ENCODE measurements around the gene PPT1. TPM values are rescaled to one million over a fixed set of nuclear protein-coding genes. Genes with fewer than 3 reads are reported as not detected.

The PPT1 gene
- total and polyA plus RNA-seq, 2 of the 13 experiments (the other 11 are each of a cell fraction or from before 2014, with no cell fraction given) = 129 TPM

DNA sequence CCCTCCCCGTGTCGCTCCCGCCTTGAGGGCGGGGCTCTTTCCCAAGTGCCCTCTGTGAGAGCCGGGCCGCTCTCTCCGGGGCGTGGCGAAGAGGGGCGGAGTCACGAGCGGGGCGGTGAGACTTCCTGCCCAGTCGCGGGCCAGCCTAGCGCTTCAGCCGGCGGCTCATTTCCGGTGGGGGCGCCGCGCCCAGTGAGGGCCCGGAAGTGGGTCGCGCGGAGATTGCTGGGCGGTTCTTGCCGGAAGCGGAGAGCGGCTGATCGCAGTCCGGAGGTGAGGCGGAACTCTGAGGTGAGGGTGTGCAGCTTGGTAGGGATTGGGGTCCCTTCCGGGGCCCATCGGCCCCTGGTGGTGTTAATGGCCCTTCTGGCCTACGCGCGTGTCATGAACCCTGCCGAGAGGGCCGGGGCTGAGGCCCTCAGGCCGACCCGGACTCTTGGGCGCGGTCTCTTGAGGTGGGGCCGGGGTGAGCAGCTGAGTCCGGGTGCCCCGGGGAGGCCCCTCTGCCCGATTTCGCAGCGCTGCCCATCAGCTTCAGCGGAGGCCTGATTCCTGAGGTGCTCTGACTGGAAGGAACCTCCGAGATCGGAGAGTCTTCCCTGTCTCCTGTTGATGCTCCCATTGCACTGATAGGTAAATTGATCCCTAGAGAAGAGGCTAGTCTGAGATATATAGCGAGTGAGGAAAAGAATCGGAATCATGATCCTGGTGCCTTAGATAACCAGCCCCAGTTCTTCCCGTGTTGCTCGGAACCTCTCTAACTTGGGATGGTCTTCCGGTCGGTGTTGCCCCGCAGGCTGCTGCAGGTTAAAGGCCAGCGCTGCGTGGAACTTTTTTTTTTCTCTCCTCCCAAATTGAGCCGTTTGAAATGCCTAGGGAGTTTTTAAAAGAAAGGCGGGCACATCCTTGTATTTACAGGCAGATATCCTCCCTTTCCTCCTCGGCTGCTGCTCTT is 56.3 kb downstream of the PPT1 start, which contains the start of gene CAP1 (continued):
- TF ChIP-seq ZNF710 (CRISPR knock-in tag; IDR thresholded peaks at IDR 0.05; ENCODE audit: borderline replicate concordance) (no peak), ZFP41 (CRISPR knock-in tag; IDR thresholded peaks at IDR 0.05; ENCODE audit: borderline replicate concordance) (no peak), ELF4 (CRISPR knock-in tag; IDR thresholded peaks at IDR 0.05; ENCODE audit: borderline replicate concordance) (peak; percentile 66; the same call in 1 of the 2 replicates), SKI (IDR thresholded peaks at IDR 0.05; ENCODE audit: partially characterized antibody) (no peak), ZKSCAN5 (CRISPR knock-in tag; IDR thresholded peaks at IDR 0.05) (peak; percentile 2; the same call in 1 of the 2 replicates), RFX5 (IDR thresholded peaks at IDR 0.05; ENCODE audit: low read depth, low read length) (no peak), EED (CRISPR knock-in tag; IDR thresholded peaks at IDR 0.05) (no peak), ZSCAN5A (CRISPR knock-in tag; IDR thresholded peaks at IDR 0.05; ENCODE audit: borderline replicate concordance) (no peak), ONECUT2 (CRISPR knock-in tag; IDR thresholded peaks at IDR 0.05) (no peak), BHLHE40 (IDR thresholded peaks at IDR 0.05; ENCODE audit: low read length) (no peak), SP5 (CRISPR knock-in tag; IDR thresholded peaks at IDR 0.05; ENCODE audit: borderline replicate concordance, low read depth) (peak; percentile 54; the same call in 1 of the 2 replicates), ZNF34 (CRISPR knock-in tag; IDR thresholded peaks at IDR 0.05; ENCODE audit: borderline replicate concordance) (no peak), ZNF446 (CRISPR knock-in tag; IDR thresholded peaks at IDR 0.05) (0 out of 2 replicates have a peak, but pooled peaks have one; percentile 36)
- TF ChIP-seq, protein P1, sequence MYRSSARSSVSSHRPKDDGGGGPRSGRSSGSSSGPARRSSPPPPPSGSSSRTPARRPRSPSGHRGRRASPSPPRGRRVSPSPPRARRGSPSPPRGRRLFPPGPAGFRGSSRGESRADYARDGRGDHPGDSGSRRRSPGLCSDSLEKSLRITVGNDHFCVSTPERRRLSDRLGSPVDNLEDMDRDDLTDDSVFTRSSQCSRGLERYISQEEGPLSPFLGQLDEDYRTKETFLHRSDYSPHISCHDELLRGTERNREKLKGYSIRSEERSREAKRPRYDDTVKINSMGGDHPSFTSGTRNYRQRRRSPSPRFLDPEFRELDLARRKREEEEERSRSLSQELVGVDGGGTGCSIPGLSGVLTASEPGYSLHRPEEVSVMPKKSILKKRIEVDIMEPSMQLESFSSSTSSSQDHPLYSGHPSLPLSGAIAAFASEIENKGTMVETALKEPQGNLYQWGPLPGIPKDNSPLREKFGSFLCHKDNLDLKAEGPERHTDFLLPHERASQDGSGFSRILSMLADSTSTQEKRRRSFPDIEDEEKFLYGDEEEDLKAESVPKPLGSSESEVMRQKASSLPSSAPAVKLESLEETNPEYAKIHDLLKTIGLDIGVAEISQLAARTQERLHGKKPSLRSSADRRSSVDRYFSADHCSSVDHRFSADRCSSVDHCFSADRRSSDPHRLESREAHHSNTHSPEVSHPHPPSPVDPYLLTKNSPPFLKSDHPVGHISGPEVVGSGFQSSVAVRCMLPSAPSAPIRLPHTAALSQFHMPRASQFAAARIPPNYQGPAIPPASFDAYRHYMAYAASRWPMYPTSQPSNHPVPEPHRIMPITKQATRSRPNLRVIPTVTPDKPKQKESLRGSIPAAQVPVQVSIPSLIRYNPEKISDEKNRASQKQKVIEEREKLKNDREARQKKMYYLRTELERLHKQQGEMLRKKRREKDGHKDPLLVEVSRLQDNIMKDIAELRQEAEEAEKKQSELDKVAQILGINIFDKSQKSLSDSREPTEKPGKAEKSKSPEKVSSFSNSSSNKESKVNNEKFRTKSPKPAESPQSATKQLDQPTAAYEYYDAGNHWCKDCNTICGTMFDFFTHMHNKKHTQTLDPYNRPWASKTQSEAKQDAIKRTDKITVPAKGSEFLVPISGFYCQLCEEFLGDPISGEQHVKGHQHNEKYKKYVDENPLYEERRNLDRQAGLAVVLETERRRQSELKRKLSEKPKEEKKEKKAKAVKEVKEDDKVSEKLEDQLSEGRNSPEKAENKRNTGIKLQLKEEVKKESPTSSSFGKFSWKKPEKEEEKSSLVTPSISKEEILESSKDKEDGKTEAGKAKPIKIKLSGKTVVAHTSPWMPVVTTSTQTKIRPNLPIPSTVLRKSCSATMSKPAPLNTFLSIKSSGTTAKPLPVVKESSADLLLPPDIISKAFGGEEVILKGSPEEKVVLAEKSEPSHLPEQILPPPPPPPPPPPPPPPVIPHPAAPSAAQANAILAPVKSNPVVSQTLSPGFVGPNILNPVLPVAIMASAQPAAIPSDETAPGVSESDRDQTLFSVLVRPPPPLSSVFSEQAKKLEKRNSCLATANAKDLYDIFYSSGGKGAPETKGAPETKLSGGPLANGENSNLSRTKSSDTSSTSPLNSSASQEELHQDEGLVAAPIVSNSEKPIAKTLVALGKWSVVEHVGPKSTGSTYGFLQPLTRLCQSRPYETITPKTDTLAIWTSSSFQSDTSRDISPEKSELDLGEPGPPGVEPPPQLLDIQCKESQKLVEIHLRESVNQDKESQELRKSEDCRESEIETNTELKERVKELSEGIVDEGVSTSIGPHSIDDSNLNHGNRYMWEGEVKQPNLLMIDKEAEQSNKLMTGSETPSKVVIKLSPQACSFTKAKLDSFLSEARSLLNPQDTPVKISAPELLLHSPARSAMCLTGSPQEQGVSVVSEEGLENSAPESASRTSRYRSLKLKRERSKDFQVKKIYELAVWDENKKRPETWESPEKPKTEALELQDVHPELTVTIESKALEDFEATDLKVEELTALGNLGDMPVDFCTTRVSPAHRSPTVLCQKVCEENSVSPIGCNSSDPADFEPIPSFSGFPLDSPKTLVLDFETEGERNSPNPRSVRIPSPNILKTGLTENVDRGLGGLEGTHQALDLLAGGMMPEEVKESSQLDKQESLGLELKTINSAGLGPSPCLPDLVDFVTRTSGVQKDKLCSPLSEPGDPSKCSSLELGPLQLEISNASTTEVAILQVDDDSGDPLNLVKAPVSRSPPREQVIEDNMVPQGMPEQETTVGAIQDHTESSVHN (CRISPR knock-in tag; IDR thresholded peaks at IDR 0.05) = no peak
- TF ChIP-seq, protein P2, sequence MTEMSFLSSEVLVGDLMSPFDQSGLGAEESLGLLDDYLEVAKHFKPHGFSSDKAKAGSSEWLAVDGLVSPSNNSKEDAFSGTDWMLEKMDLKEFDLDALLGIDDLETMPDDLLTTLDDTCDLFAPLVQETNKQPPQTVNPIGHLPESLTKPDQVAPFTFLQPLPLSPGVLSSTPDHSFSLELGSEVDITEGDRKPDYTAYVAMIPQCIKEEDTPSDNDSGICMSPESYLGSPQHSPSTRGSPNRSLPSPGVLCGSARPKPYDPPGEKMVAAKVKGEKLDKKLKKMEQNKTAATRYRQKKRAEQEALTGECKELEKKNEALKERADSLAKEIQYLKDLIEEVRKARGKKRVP (CRISPR knock-in tag; IDR thresholded peaks at IDR 0.05) = no peak
